GM19328 (cell line): ENCODE data around the gene ZNF316.

ENCODE experiments used
- ATAC-seq: cut with Tn5 transposase; IDR thresholded peaks from one replicate; pipeline ENCODE4 v1.9.1; 2021; ENCODE audit warnings: mild to moderate bottlenecking, moderate library complexity; ENCODE audit not compliant: unreplicated experiment

The ZNF316 gene

DNA sequence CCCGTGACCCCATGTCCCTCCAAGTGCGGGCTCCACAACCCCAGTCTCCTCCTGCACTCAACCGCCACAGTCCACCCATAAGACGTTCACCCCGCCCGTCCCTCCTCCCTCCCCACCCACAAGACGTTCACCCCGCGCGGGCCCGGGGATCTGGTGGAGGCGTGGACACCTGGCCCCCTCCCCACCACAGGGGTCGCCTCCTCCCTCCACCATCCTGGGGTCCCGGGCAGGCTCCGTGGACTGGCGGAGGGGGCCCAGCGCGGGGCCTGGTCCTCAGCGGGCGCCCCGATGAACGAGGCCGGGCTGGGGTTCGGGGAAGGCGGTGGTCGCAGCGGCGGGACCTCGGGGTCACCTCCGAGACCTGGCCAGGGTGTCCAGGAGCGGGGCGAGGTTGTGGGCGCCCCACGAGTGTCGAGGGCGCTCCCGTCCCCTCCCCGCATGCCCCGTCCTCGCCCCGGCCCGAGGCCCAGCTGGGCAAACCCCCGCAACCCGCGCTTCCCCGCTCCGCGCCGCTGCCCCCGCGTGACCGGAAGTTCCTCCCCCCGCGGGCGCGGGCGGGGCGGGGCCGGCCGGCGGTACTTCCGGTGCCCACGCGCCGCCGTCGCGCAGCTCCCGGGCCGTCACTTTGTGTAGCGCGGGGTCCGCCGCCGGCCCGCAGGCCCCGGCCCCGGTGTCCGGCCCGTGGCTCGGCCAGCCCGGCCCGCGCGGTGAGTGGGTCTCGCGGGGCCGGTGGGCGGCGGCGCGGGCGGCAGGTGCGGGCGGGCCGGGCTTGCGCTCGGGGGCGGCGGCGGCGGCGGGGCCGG is at the start of gene ZNF316:
Gene ZNF316 (plus strand): TSS at position 578 of the 803 bp plus-strand sequence. CDS start 5,092 bp downstream, outside the sequence.
- peak; percentile 67 for ATAC-seq

DNA sequence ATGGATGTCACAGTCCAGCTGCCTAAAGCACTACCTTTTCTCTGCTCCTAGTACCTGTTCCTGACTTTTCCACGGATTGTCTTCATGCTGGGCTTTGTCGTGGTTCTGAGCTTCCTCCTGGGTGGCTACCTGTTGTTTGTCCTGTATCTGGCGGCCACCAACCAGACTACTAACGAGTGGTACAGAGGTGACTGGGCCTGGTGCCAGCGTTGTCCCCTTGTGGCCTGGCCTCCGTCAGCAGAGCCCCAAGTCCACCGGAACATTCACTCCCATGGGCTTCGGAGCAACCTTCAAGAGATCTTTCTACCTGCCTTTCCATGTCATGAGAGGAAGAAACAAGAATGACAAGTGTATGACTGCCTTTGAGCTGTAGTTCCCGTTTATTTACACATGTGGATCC is 48.6 kb upstream of the ZNF316 start:
- ATAC-seq, result no peak

DNA sequence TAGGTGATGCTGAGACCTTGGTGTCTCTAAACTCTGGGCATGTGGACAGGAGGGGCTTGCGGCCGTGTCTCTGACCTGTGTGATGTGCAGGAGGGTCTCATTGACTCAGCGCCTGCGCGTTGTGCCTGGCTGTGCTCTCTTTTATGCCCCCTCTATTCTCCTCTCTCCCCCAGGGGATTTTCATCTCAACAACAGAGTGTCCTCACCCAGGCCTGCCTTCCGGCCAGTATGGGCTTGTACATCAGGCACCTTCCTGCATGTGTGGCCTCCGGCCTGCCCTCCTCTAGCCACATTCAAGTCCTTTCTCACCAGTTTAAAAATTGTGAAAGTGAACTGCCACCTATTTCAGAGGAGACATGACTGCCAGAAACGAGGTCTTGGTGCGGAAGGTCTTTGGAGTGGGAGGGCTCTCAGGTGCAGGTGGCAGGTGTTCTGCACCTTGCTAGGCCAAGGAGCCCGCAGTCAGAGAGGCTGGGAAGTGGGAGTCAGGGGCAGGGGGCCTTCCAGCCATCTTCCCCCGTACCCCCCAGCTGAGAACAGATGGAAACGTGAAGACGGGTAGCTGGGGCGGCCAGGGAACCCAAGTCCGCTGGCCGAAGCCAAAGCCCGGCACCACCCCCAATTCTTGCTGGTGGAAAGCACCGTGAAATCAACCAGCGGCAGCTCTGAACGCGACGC is 47.8 kb upstream of the ZNF316 start:
- no peak for ATAC-seq

DNA sequence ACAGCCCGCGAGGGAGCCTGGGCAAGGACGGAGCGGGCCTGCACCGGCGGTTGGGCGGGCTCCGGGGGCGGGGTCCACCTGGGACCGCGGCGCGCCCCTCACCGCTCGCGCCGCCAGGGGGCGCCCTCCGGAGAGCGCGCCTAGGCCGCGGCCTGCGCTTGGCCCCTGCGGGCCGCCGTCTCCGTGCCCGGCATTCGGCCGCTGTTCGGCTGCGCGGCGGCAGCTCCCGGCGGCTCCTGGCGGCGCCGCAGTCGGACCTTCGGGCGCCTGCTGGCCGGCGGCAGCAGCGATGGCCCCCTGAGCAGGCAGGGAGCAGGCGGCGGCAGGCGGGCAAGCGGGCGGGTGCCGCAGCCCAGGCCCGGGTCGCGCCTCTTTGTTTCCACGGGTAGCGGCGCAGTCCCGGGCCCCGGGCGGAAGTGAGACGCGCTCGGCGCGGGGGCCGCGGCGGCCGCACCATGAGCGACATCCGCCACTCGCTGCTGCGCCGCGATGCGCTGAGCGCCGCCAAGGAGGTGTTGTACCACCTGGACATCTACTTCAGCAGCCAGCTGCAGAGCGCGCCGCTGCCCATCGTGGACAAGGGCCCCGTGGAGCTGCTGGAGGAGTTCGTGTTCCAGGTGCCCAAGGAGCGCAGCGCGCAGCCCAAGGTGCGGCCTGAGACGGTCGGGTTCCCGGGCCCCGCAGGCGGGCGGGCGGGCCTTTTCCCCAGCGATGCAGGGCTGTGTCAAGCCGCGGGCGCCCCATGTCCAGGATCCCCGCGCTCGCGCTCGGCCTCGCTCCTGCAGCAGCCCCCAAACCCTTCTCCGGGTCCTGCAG is 47.1 kb upstream of the ZNF316 start, which contains the start of gene INTS15:
Gene INTS15 (plus strand): TSS at position 193 of the 816 bp plus-strand sequence. CDS start 263 bp downstream, at position 456.
- peak; percentile 88 for ATAC-seq

DNA sequence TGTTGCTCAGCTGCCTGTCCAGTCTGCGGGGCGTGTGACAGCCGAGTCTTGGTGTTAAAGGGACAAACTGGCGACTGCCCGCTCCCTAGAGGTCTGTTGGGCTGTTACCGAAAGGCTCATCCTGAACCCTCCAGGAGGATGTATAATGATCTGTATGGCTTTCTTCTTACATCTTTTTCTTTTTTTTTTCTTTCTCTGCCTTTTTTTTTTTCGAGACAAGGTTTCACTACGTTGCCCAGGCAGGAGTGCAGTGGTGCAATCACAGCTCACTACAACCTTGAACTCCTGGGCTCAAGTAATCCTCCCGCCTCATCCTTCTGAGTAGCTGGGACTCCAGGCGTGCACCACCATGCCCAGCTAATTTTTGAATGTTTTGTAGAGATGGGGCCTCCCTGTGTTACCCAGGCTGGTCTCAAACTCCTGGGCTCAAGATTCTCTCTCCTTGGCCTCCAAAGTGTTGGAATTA is 46.4 kb upstream of the ZNF316 start:
- peak; percentile 18 for ATAC-seq

DNA sequence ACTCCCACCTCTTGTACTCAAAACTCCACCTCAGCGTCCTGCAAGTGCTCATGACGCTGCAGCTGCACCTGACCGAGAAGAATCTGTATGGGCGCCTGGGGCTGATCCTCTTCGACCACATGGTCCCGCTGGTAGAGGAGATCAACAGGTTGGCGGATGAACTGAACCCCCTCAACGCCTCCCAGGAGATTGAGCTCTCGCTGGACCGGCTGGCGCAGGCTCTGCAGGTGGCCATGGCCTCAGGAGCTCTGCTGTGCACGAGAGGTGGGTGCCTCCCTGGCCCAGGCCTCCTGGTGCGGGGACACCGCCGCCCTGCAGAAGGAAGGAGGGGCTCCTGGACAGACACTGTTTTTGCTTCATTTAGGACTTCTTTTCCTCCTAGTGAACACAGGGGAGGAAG is 37.0 kb upstream of the ZNF316 start:
- no peak for ATAC-seq

DNA sequence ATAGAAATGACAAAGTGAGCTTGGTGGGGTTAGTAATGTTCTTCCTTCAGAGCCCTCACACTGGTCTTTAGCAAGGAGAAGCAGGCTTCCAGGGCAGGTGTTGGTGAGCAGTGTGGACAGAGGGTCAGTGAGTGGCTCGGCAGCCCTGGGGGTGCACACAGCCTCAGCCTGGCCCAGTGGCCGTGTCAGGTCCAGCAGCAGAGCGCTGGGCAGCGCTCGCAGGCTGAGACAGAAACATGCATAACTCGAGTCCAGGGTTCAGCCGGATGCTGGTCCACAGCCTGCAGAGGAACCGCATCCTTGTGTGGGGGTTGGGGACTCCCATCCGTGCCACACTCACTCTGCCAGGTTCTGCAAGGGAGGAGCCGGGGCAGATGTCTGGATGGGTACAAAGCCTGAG is 32.7 kb upstream of the ZNF316 start:
- ATAC-seq, result no peak

DNA sequence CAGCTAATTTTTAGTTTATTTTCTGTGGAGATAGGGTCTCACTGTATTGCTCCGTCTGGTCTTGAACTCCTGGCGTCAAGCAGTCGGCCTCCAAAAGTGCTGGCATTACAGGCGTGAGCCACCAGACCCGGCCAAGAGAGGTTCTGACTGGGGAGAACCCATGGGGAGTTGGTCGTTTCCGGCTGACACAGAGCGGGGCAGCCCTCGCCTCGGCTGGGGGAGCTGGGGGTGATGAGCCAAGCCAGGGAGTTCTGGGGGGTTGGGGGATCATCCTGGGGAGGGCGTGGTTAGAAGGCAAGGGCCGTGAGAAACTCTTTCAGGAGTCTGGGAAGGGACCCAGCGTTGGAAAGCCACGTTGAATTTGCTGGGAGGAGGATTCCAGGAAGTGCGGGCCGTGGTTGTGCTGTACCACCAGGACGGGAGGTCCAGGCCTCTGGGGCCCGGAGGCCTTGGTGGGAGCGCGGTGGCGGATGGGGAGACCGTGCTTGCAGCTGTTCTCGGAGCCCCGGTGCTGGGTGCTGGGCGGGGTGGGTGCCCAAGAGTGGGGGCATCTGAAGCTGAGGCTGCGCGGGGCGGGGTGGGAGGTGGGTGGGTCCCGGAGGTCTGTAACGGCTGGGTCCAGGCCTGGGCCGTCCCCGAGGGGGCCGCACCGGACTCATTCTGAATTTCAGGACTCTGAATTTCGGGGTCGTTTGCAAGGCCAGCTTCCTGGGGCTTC is 30.1 kb upstream of the ZNF316 start:
- no peak for ATAC-seq

DNA sequence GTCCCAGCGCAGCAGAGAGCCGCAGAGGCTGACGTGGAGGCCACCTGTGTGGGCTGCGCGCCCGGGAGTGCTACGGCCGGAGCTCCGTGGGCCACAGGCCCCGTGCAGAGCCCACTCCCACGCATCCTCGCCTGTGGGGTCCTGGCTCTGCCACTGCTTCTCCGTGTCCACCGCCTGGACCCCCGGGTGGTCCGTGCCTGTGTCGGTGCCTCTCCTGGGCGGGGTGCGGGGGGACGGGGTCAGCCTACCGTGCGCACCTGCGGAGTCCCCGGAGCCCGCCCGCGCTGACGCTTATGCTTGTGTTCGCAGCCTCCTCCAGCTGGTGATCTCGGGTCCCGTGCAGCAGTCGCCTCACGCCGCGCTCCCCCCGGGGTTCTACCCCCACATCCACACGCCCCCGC is 29.5 kb upstream of the ZNF316 start:
- no peak for ATAC-seq

DNA sequence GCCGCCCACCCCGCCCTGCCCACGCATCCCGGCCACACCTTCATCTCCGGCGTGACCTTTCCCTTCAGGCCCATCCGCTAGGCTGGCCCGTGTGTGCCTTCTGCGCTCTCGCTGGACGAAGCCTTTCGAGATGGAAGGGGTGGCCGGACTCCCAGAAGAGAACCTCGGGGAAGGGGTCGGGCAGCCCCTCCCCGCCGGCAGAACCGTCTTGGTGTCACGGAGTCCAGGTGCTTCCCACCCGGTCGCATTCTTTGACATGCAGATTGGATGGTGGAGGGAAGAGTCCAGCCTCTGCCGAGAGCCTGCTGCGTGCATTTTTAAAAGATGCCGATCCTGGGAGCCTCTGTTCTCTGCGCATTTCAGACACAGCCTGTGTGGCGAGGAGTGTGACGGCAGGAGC is 29.0 kb upstream of the ZNF316 start:
- no peak for ATAC-seq

DNA sequence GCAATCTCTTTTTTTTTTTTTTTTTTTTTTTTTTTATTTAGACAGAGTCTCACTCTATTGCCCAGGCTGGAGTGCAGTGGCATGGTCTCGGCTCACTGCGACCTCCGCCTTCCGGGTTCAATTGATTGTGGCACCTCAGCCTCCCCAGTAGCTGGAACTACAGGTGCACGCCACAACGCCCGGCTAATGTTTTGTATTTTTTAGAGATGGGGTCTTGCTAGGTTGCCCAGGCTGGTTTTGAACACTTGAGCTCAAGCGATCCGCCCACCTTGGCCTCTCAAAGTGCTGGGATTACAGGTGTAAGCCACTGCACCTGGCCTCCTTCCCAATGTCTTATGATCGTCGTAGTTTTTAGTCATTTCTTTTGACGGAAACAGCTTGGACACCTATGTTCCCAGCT is 28.3 kb upstream of the ZNF316 start:
- no peak for ATAC-seq

DNA sequence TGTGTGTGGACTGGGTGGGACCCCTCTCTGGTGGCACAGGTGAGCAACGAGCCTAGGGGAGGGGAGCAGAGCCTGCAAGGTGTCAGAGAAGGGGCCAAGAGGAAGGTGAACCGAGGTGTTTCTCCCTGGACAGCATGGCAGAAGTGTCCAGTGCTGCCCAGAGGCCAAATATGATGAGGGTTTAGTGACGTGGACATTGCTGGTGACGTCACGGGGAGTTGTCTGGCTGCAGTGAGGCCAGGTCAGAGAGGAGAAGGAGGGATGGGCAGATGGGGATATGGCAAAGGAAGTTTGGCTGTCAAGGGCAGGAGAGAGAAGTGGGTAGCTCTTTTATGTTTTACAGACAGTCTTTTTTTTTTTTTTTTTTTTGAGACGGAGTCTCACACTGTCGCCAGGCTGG is 24.3 kb upstream of the ZNF316 start:
- ATAC-seq, result no peak

DNA sequence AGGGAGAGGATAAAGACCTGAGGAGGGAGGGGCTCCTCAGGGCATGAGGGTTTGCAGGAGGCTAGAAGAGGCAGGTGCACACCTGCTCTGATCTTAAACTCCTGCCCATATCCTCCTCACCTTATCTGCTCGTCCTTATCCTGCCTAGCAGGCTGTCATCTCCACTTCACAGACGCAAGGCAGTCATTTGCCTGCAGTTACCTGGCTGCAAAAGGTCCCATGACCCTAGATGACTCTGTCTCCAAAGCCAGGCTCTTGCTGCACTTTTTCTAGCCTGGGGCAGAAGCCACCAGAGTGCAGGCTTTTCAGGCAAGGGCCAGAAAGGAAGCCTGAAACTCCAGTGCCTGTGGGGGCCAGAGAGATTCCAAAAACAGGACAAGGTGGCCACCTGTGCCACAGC is 23.4 kb upstream of the ZNF316 start:
- ATAC-seq, result no peak

DNA sequence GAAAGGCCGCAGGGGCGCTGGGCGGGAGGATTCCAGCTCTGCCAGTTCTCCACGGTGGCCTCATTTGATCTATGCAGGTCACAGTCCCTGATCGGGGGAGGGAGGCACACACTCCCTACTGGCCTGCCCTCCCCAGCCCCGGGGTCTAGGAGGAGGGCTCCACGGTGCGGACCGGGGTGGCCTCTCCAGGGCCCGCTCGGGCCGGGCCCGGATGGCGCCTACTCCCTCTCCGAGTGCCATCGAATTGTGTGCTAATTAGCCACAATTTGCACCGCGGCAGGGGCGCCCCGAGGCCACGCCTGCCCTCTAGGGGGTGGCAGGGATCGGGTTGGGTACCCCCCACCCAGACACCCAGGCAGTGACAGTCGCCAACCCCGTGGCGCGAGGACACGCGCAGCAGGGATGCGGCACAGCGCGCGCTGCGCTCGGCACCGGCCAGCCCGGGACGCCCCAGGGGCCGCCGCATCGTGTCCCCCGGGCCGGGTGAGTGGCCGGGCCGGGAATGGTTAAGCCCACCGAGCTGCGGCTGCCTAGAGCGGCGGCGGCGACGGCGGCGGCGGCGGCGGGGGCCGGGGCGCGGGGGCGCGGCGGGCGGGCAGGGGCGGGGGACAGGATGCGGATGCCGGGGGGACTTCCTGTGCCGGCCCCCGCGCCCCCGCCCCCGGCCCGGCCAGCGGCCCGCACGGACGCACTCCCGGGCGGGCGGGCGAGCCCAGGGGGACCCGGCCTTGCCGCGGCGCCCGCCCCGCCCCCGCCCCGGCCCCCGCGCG is 22.0 kb upstream of the ZNF316 start, which contains the start of gene ZNF853:
Gene ZNF853 (plus strand): TSS at position 658 of the 770 bp plus-strand sequence. CDS start 565 bp downstream, outside the sequence.
- no peak for ATAC-seq

DNA sequence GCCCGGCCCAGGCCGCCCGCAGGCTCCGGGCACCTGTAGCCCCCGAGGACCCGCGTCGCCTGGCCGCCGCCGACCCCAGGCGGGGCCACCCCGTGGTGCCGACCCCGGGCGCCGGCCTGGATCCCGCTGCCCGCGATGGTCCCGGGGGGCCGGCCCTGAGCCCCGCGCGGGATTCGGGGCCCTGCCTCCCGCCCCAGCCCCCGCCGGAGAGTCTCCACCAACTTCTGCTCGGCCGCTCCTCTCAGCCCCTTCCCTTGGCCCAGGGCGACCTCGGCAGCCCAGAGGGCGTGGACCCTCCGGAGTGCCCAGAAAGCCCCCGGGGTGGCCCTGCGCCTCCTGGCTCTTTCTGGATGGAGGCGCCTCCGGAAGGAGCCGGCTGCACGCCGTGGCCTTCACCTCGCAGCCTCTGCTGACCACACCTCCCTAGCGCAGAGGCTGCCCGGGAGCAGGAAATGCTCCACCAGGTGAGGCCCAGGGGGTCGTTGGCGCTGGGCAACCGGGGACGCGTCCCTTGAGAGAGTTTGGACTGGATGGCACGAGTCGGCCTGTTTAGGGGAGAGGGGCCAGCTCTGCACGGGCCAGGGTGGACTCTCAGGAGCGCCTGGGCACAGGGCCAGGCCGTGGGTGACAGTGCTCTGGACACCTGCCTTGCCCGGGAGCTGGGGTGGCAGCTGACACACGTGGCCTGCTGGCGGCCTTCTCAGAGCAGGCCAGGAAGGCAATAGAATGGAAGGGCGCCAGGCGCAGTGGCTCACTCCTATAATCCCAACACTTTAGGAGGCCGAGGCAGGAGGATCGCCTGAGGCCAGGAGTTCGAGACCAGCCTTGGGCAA is 21.2 kb upstream of the ZNF316 start:
- ATAC-seq, result no peak

DNA sequence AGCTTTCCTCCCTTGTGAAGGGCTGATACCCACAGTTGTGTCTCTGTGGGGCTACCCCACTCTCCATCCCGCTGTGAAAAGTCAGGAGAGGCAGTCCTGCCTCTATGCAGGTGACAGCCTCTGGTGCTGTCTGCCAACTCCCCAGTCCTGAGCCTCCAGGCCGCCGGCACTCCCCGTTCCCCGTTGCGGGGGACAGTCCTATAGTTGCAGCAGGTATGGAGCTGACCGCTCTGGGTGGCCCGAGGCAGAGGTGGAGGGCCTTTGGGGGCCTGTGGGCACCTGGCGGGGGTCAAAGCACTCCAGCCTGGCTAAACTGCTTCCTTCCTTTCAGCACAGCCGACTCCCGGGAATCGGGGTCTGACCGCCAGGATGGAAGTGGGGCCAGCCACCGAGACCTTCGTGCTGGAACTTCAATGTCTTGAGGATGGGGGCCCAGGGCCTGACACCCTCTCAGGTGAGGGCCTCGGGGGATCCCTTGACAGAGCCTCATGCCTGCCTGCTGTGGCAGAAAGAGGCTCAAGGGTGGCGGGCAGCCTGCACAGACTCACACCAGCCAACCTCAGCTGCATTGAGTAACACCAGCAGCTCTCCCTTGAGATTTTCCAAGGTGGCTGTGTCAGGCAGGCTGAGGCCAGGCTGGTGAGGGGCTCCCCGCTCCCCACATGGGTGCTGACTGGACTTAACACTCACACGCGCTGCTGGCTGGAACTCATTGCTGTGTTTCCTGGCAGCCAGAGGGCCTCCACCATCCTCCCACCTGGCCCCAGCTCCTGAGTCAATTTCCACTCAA is 20.1 kb upstream of the ZNF316 start:
- no peak for ATAC-seq

DNA sequence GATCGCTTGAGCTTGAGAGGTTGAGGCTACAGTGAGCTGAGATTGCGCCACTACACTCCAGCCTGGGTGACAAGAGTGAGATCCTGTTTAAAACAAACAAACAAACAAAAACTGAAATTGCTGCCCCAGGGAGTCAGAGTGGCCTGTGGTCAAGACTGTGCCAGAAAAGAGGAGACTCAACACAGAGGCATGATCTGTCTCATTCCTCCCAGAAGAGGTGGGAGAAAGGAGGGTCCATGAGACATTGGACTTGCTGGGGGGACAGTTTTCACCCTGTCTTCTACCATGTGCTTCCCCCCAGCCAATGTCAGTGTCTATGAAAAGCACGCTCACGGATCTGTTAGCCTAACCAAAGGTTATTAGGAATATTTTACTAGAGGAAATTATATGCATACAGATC is 18.5 kb upstream of the ZNF316 start:
- ATAC-seq, result no peak

DNA sequence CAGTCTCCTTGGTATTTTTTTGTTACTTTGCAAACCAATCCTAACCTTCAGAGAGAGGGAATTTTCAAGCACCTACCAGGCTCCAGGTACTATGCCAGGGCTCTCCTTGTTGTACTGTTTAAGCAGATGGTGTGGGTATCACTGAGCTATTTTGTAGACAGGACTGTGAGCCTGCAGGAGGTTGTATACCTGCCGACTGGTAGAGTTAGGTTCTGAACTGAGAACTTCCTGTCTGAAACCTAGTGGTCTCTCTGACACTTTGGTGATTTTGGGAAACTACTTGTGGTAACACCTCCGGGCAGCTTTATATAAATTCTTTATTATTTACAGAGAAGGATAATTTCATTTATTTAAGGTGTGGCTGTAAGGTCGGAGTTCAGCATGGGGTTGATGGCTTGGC is 17.2 kb upstream of the ZNF316 start:
- no peak for ATAC-seq
